GM23338 (cell line): Measurements from ENCODE around the gene EXTL1.

Source experiments
- CREB1 ChIP-seq: fragments of 250-450 bp; sonication (Bioruptor Pico); IDR thresholded peaks from 2 replicates; pipeline ENCODE4 v1.5.0; 2020; ENCODE audit warnings: low read depth, mild to moderate bottlenecking, moderate library complexity
- EZH2 ChIP-seq: fragments of 200-600 bp; sonication (generic); IDR thresholded peaks from one replicate; pipeline ENCODE4 v1.8.0; 2017; ENCODE audit warnings: antibody characterized with exemption, mild to moderate bottlenecking, low read depth; ENCODE audit not compliant: unreplicated experiment
- EZH2phosphoT487 ChIP-seq: fragments of 200-600 bp; sonication (generic); IDR thresholded peaks from one replicate; pipeline ENCODE4 v1.8.1; 2018; ENCODE audit warnings: antibody characterized with exemption; ENCODE audit not compliant: unreplicated experiment
- JUNB ChIP-seq: IDR thresholded peaks from one replicate; pipeline ENCODE4 v1.6.1; 2016; ENCODE audit warnings: antibody characterized with exemption; ENCODE audit not compliant: unreplicated experiment
- NANOG ChIP-seq: IDR thresholded peaks from 2 replicates; pipeline ENCODE4 v1.6.1; 2016; ENCODE audit warnings: antibody characterized with exemption, borderline replicate concordance
- POLR2AphosphoS5 ChIP-seq: IDR thresholded peaks from 2 replicates; pipeline ENCODE4 v1.6.1; 2016; ENCODE audit warnings: antibody characterized with exemption, low read depth
- ZNF331 ChIP-seq: fragments of 250-450 bp; sonication (Bioruptor Pico); IDR thresholded peaks from 2 replicates; pipeline ENCODE4 v1.5.0; 2020; ENCODE audit warnings: low read depth, mild to moderate bottlenecking, moderate library complexity
- TF ChIP-seq, protein P1 (sequence below), 2 experiments: fragments of 200-600 bp in 1 of 2; sonication (generic) in 1 of 2; conservative IDR thresholded peaks; 2 replicates each; pipeline versions ENCODE4 v1.5.1 to v1.6.1; 2016 to 2017; ENCODE audit warnings: antibody characterized with exemption in 2 of 2, low read depth in 2 of 2, mild to moderate bottlenecking in 2 of 2, moderate library complexity in 1 of 2
- TF ChIP-seq, protein P2 (sequence below): fragments of 250-450 bp; sonication (Bioruptor Pico); IDR thresholded peaks from 2 replicates; pipeline ENCODE4 v1.5.0; 2020; ENCODE audit warnings: mild to moderate bottlenecking, moderate library complexity
- TF ChIP-seq, protein P3 (sequence below): IDR thresholded peaks from one replicate; pipeline ENCODE4 v1.6.1; 2018; ENCODE audit warnings: antibody characterized with exemption; ENCODE audit not compliant: unreplicated experiment
- TF ChIP-seq, protein P4 (sequence below): IDR thresholded peaks from 2 replicates; pipeline ENCODE4 v1.6.1; 2016; ENCODE audit warnings: antibody characterized with exemption

GRCh38 chr1:25971811-25972180 is 49.8 kb upstream of the EXTL1 start:
- TF ChIP-seq, protein P1, sequence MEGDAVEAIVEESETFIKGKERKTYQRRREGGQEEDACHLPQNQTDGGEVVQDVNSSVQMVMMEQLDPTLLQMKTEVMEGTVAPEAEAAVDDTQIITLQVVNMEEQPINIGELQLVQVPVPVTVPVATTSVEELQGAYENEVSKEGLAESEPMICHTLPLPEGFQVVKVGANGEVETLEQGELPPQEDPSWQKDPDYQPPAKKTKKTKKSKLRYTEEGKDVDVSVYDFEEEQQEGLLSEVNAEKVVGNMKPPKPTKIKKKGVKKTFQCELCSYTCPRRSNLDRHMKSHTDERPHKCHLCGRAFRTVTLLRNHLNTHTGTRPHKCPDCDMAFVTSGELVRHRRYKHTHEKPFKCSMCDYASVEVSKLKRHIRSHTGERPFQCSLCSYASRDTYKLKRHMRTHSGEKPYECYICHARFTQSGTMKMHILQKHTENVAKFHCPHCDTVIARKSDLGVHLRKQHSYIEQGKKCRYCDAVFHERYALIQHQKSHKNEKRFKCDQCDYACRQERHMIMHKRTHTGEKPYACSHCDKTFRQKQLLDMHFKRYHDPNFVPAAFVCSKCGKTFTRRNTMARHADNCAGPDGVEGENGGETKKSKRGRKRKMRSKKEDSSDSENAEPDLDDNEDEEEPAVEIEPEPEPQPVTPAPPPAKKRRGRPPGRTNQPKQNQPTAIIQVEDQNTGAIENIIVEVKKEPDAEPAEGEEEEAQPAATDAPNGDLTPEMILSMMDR (conservative IDR thresholded peaks at IDR 0.05; ENCODE audit: low read depth in 2 of 2) = no peak
- TF ChIP-seq CREB1 (CRISPR knock-in tag) = no peak
- no peak for TF ChIP-seq NANOG
- TF ChIP-seq EZH2 = no peak
- no peak for TF ChIP-seq EZH2phosphoT487
- TF ChIP-seq POLR2AphosphoS5 = no peak
- TF ChIP-seq, protein P2, sequence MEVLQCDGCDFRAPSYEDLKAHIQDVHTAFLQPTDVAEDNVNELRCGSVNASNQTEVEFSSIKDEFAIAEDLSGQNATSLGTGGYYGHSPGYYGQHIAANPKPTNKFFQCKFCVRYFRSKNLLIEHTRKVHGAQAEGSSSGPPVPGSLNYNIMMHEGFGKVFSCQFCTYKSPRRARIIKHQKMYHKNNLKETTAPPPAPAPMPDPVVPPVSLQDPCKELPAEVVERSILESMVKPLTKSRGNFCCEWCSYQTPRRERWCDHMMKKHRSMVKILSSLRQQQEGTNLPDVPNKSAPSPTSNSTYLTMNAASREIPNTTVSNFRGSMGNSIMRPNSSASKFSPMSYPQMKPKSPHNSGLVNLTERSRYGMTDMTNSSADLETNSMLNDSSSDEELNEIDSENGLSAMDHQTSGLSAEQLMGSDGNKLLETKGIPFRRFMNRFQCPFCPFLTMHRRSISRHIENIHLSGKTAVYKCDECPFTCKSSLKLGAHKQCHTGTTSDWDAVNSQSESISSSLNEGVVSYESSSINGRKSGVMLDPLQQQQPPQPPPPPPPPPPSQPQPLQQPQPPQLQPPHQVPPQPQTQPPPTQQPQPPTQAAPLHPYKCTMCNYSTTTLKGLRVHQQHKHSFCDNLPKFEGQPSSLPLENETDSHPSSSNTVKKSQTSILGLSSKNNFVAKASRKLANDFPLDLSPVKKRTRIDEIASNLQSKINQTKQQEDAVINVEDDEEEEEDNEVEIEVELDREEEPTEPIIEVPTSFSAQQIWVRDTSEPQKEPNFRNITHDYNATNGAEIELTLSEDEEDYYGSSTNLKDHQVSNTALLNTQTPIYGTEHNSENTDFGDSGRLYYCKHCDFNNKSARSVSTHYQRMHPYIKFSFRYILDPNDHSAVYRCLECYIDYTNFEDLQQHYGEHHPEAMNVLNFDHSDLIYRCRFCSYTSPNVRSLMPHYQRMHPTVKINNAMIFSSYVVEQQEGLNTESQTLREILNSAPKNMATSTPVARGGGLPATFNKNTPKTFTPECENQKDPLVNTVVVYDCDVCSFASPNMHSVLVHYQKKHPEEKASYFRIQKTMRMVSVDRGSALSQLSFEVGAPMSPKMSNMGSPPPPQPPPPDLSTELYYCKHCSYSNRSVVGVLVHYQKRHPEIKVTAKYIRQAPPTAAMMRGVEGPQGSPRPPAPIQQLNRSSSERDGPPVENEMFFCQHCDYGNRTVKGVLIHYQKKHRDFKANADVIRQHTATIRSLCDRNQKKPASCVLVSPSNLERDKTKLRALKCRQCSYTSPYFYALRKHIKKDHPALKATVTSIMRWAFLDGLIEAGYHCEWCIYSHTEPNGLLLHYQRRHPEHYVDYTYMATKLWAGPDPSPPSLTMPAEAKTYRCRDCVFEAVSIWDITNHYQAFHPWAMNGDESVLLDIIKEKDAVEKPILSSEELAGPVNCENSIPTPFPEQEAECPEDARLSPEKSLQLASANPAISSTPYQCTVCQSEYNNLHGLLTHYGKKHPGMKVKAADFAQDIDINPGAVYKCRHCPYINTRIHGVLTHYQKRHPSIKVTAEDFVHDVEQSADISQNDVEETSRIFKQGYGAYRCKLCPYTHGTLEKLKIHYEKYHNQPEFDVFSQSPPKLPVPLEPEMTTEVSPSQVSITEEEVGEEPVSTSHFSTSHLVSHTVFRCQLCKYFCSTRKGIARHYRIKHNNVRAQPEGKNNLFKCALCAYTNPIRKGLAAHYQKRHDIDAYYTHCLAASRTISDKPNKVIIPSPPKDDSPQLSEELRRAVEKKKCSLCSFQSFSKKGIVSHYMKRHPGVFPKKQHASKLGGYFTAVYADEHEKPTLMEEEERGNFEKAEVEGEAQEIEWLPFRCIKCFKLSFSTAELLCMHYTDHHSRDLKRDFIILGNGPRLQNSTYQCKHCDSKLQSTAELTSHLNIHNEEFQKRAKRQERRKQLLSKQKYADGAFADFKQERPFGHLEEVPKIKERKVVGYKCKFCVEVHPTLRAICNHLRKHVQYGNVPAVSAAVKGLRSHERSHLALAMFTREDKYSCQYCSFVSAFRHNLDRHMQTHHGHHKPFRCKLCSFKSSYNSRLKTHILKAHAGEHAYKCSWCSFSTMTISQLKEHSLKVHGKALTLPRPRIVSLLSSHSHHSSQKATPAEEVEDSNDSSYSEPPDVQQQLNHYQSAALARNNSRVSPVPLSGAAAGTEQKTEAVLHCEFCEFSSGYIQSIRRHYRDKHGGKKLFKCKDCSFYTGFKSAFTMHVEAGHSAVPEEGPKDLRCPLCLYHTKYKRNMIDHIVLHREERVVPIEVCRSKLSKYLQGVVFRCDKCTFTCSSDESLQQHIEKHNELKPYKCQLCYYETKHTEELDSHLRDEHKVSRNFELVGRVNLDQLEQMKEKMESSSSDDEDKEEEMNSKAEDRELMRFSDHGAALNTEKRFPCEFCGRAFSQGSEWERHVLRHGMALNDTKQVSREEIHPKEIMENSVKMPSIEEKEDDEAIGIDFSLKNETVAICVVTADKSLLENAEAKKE (CRISPR knock-in tag) = no peak
- no peak for TF ChIP-seq JUNB
- TF ChIP-seq ZNF331 (CRISPR knock-in tag) = no peak
- TF ChIP-seq, protein P3, sequence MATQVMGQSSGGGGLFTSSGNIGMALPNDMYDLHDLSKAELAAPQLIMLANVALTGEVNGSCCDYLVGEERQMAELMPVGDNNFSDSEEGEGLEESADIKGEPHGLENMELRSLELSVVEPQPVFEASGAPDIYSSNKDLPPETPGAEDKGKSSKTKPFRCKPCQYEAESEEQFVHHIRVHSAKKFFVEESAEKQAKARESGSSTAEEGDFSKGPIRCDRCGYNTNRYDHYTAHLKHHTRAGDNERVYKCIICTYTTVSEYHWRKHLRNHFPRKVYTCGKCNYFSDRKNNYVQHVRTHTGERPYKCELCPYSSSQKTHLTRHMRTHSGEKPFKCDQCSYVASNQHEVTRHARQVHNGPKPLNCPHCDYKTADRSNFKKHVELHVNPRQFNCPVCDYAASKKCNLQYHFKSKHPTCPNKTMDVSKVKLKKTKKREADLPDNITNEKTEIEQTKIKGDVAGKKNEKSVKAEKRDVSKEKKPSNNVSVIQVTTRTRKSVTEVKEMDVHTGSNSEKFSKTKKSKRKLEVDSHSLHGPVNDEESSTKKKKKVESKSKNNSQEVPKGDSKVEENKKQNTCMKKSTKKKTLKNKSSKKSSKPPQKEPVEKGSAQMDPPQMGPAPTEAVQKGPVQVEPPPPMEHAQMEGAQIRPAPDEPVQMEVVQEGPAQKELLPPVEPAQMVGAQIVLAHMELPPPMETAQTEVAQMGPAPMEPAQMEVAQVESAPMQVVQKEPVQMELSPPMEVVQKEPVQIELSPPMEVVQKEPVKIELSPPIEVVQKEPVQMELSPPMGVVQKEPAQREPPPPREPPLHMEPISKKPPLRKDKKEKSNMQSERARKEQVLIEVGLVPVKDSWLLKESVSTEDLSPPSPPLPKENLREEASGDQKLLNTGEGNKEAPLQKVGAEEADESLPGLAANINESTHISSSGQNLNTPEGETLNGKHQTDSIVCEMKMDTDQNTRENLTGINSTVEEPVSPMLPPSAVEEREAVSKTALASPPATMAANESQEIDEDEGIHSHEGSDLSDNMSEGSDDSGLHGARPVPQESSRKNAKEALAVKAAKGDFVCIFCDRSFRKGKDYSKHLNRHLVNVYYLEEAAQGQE = no peak
- TF ChIP-seq, protein P4, sequence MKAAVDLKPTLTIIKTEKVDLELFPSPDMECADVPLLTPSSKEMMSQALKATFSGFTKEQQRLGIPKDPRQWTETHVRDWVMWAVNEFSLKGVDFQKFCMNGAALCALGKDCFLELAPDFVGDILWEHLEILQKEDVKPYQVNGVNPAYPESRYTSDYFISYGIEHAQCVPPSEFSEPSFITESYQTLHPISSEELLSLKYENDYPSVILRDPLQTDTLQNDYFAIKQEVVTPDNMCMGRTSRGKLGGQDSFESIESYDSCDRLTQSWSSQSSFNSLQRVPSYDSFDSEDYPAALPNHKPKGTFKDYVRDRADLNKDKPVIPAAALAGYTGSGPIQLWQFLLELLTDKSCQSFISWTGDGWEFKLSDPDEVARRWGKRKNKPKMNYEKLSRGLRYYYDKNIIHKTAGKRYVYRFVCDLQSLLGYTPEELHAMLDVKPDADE = no peak
